ENCODE data around the gene TMEM40. TPM values are rescaled to one million over a fixed set of nuclear protein-coding genes. Genes with fewer than 3 reads are reported as not detected.

The TMEM40 gene
- total and polyA plus RNA-seq, 2 of the 13 experiments (the other 11 are each of a cell fraction or from before 2014, with no cell fraction given), result 0.16 TPM; not detected in 1

DNA sequence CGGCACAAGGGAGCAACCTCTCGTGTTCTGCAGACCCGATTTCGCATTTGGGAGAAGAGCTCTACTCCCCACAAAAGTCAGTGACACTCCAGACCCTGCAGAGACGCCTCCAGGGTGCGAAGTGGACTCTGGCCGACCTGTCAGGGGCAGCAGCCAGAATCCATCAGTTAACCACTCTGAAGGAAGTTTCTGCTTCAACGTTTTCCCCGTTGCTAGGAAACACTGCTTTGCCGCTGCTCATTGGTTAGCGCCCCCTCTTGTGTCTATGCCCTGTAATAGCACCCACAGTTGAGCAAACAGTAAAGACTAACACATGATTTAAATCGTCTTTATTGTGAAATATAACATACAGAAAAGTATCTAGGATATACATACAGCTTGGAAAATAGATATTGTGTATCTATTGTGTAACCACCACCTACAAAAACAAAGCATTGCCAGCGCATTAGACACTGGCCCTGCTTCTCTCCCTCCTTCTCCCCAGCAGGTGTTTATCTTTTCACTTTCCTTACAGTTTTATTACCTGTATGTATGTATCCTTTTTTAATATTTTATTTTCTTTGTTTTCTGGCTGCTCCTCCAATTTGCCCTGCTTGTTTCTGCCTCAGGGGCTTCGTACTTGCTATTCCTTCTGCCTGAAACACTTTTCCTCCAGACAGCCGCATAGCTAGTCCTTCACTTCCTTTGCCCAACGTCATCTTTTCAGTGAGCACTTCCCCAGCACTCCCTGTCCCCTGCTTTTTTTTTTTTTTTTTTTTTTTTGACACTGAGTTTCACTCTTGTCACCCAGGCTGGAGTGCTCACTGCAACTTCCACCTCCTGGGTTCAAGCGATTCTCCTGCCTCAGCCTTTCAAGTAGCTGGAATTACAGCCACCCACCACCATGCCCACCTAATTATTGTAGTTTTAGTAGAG lies 38.8 kb downstream of the TMEM40 start (continued):
- TF ChIP-seq, protein P1, sequence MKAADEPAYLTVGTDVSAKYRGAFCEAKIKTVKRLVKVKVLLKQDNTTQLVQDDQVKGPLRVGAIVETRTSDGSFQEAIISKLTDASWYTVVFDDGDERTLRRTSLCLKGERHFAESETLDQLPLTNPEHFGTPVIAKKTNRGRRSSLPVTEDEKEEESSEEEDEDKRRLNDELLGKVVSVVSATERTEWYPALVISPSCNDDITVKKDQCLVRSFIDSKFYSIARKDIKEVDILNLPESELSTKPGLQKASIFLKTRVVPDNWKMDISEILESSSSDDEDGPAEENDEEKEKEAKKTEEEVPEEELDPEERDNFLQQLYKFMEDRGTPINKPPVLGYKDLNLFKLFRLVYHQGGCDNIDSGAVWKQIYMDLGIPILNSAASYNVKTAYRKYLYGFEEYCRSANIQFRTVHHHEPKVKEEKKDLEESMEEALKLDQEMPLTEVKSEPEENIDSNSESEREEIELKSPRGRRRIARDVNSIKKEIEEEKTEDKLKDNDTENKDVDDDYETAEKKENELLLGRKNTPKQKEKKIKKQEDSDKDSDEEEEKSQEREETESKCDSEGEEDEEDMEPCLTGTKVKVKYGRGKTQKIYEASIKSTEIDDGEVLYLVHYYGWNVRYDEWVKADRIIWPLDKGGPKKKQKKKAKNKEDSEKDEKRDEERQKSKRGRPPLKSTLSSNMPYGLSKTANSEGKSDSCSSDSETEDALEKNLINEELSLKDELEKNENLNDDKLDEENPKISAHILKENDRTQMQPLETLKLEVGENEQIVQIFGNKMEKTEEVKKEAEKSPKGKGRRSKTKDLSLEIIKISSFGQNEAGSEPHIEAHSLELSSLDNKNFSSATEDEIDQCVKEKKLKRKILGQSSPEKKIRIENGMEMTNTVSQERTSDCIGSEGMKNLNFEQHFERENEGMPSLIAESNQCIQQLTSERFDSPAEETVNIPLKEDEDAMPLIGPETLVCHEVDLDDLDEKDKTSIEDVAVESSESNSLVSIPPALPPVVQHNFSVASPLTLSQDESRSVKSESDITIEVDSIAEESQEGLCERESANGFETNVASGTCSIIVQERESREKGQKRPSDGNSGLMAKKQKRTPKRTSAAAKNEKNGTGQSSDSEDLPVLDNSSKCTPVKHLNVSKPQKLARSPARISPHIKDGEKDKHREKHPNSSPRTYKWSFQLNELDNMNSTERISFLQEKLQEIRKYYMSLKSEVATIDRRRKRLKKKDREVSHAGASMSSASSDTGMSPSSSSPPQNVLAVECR (CRISPR knock-in tag; IDR thresholded peaks at IDR 0.05; ENCODE audit: borderline replicate concordance), result peak; percentile 16; the same call in 1 of the 2 replicates
- TF ChIP-seq, protein P2, sequence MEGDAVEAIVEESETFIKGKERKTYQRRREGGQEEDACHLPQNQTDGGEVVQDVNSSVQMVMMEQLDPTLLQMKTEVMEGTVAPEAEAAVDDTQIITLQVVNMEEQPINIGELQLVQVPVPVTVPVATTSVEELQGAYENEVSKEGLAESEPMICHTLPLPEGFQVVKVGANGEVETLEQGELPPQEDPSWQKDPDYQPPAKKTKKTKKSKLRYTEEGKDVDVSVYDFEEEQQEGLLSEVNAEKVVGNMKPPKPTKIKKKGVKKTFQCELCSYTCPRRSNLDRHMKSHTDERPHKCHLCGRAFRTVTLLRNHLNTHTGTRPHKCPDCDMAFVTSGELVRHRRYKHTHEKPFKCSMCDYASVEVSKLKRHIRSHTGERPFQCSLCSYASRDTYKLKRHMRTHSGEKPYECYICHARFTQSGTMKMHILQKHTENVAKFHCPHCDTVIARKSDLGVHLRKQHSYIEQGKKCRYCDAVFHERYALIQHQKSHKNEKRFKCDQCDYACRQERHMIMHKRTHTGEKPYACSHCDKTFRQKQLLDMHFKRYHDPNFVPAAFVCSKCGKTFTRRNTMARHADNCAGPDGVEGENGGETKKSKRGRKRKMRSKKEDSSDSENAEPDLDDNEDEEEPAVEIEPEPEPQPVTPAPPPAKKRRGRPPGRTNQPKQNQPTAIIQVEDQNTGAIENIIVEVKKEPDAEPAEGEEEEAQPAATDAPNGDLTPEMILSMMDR (CRISPR knock-in tag; IDR thresholded peaks at IDR 0.05), result peak; percentile 90
- TF ChIP-seq, protein P3, sequence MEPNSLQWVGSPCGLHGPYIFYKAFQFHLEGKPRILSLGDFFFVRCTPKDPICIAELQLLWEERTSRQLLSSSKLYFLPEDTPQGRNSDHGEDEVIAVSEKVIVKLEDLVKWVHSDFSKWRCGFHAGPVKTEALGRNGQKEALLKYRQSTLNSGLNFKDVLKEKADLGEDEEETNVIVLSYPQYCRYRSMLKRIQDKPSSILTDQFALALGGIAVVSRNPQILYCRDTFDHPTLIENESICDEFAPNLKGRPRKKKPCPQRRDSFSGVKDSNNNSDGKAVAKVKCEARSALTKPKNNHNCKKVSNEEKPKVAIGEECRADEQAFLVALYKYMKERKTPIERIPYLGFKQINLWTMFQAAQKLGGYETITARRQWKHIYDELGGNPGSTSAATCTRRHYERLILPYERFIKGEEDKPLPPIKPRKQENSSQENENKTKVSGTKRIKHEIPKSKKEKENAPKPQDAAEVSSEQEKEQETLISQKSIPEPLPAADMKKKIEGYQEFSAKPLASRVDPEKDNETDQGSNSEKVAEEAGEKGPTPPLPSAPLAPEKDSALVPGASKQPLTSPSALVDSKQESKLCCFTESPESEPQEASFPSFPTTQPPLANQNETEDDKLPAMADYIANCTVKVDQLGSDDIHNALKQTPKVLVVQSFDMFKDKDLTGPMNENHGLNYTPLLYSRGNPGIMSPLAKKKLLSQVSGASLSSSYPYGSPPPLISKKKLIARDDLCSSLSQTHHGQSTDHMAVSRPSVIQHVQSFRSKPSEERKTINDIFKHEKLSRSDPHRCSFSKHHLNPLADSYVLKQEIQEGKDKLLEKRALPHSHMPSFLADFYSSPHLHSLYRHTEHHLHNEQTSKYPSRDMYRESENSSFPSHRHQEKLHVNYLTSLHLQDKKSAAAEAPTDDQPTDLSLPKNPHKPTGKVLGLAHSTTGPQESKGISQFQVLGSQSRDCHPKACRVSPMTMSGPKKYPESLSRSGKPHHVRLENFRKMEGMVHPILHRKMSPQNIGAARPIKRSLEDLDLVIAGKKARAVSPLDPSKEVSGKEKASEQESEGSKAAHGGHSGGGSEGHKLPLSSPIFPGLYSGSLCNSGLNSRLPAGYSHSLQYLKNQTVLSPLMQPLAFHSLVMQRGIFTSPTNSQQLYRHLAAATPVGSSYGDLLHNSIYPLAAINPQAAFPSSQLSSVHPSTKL (CRISPR knock-in tag; IDR thresholded peaks at IDR 0.05), result 0 out of 2 replicates have a peak, but pooled peaks have one; percentile 10
- TF ChIP-seq ZBTB3 (CRISPR knock-in tag; IDR thresholded peaks at IDR 0.05; ENCODE audit: borderline replicate concordance, low read depth), result no peak
- no peak for TF ChIP-seq ZNF562 (CRISPR knock-in tag; IDR thresholded peaks at IDR 0.05; ENCODE audit: borderline replicate concordance)
- no peak for TF ChIP-seq FLYWCH1 (CRISPR knock-in tag; IDR thresholded peaks at IDR 0.05)
- no peak for TF ChIP-seq KMT2A (CRISPR knock-in tag; IDR thresholded peaks at IDR 0.05)
- TF ChIP-seq, protein P4, sequence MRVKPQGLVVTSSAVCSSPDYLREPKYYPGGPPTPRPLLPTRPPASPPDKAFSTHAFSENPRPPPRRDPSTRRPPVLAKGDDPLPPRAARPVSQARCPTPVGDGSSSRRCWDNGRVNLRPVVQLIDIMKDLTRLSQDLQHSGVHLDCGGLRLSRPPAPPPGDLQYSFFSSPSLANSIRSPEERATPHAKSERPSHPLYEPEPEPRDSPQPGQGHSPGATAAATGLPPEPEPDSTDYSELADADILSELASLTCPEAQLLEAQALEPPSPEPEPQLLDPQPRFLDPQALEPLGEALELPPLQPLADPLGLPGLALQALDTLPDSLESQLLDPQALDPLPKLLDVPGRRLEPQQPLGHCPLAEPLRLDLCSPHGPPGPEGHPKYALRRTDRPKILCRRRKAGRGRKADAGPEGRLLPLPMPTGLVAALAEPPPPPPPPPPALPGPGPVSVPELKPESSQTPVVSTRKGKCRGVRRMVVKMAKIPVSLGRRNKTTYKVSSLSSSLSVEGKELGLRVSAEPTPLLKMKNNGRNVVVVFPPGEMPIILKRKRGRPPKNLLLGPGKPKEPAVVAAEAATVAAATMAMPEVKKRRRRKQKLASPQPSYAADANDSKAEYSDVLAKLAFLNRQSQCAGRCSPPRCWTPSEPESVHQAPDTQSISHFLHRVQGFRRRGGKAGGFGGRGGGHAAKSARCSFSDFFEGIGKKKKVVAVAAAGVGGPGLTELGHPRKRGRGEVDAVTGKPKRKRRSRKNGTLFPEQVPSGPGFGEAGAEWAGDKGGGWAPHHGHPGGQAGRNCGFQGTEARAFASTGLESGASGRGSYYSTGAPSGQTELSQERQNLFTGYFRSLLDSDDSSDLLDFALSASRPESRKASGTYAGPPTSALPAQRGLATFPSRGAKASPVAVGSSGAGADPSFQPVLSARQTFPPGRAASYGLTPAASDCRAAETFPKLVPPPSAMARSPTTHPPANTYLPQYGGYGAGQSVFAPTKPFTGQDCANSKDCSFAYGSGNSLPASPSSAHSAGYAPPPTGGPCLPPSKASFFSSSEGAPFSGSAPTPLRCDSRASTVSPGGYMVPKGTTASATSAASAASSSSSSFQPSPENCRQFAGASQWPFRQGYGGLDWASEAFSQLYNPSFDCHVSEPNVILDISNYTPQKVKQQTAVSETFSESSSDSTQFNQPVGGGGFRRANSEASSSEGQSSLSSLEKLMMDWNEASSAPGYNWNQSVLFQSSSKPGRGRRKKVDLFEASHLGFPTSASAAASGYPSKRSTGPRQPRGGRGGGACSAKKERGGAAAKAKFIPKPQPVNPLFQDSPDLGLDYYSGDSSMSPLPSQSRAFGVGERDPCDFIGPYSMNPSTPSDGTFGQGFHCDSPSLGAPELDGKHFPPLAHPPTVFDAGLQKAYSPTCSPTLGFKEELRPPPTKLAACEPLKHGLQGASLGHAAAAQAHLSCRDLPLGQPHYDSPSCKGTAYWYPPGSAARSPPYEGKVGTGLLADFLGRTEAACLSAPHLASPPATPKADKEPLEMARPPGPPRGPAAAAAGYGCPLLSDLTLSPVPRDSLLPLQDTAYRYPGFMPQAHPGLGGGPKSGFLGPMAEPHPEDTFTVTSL (CRISPR knock-in tag; IDR thresholded peaks at IDR 0.05; ENCODE audit: borderline replicate concordance), result no peak
- TF ChIP-seq CAMTA2 (CRISPR knock-in tag; IDR thresholded peaks at IDR 0.05; ENCODE audit: borderline replicate concordance), result no peak
- TF ChIP-seq AGO2 (optimal IDR thresholded peaks at IDR 0.05; ENCODE audit: low read depth, low read length), result no peak
- no peak; the same call in 1 of the 2 replicates for TF ChIP-seq ZKSCAN8 (CRISPR knock-in tag; IDR thresholded peaks at IDR 0.05; ENCODE audit: borderline replicate concordance)
